ENCODE results near the gene CASZ1.

Gene CASZ1

DNA sequence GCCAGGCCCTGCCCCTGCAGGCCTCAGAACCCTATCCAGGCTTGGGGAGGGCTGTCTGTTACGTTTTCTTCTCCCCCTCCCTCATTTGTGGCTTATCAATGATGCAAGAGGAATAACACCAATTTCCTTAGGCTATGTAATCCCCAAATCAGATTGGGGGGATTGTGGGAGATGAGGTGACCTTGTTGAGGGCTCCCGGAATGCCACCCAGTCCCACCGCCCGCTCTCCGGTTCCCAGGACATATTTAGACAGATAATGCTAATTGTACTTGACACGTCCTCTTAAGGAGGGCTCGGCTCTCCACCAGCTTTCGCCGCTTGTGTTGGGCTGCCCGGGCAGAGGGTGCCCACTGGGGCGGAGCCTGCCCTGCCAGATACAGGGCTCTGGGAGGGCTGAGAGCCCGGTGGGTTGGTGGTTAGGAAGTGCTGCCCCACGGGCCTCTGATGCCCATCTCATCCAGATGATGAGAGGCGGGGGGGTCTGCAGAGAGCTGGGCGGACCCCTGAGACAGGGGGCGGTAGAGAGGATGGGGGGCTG is 90.0 kb downstream of the CASZ1 start:
- Histone ChIP-seq H4K8ac (ENCODE audit: low read length) (no peak overlapping the region), H3K18ac (ENCODE audit: low read depth in 1 of 2, low read length in 2 of 2) (no peak overlapping the region), H3K9ac (ENCODE audit: low read length) (no peak overlapping the region), H3K9me3 (ENCODE audit: control insufficient read depth, low read length) (no peaks in the 10 kb centered on the region), H2BK120ac (ENCODE audit: low read depth, low read length) (no peak overlapping the region), H2AK5ac (ENCODE audit: low read length, severe bottlenecking) (no peak overlapping the region), H3K27ac (ENCODE audit: low read length, poor library complexity, severe bottlenecking) (no peak overlapping the region), H2BK5ac (ENCODE audit: low read depth, low read length, poor library complexity, severe bottlenecking) (no peak overlapping the region), H2BK15ac (ENCODE audit: low read depth, poor library complexity, severe bottlenecking) (no peak overlapping the region), H3K27me3 (ENCODE audit: control insufficient read depth in 1 of 2, insufficient read depth in 1 of 2, low read length in 2 of 2) (peaks cover 88 to 95% of the 10 kb centered on the region in 2 experiments), H3K4ac (ENCODE audit: low read depth in 1 of 2, low read length in 2 of 2) (no peak overlapping the region), H3K79me1 (replicated peaks; ENCODE audit: low read length, poor library complexity, severe bottlenecking) (no peaks in the 10 kb centered on the region), H2AFZ (ENCODE audit: low read depth, low read length) (no peak overlapping the region), H2BK12ac (ENCODE audit: low read length in 2 of 2) (no peak overlapping the region), H3K4me1 (ENCODE audit: control insufficient read depth, insufficient read depth, low read depth, low read length) (peaks cover 15% of the 10 kb centered on the region), H3K23ac (ENCODE audit: low read length in 2 of 2) (no peak overlapping the region), H3K4me3 (ENCODE audit: insufficient read depth in 1 of 2, low read depth in 1 of 2, low read length in 2 of 2) (no peak overlapping the region), H3K4me2 (ENCODE audit: low read length, poor library complexity, severe bottlenecking) (no peak overlapping the region), H4K91ac (ENCODE audit: low read length) (no peak overlapping the region), H3K36me3 (ENCODE audit: control insufficient read depth in 1 of 2, insufficient read depth in 2 of 2, low read depth in 1 of 2, low read length in 2 of 2) (no peaks in the 10 kb centered on the region), H3K14ac (ENCODE audit: low read length in 2 of 2) (no peak overlapping the region)
- no peak for DNase-seq
- WGBS, result 95% methylated on average over 15 of the region's 16 CpGs

- no peak overlapping the region for H3K18ac ChIP-seq (ENCODE audit: low read depth in 1 of 2, low read length in 2 of 2)
- H3K9me3 ChIP-seq (ENCODE audit: control insufficient read depth, low read length), result no peaks in the 10 kb centered on the region
- peaks cover 15% of the 10 kb centered on the region for H3K4me1 ChIP-seq (ENCODE audit: control insufficient read depth, insufficient read depth, low read depth, low read length)
- H3K23ac ChIP-seq (ENCODE audit: low read length in 2 of 2), result no peak overlapping the region
- H4K91ac ChIP-seq (ENCODE audit: low read length), result no peak overlapping the region
- H3K9ac ChIP-seq (ENCODE audit: low read length), result no peak overlapping the region
- H3K4me3 ChIP-seq (ENCODE audit: insufficient read depth in 1 of 2, low read depth in 1 of 2, low read length in 2 of 2), result no peak overlapping the region
- no peak overlapping the region for H3K14ac ChIP-seq (ENCODE audit: low read length in 2 of 2)
- no peak overlapping the region for H2AK5ac ChIP-seq (ENCODE audit: low read length, severe bottlenecking)
- no peak overlapping the region for H2BK12ac ChIP-seq (ENCODE audit: low read length in 2 of 2)
- no peaks in the 10 kb centered on the region for H3K79me1 ChIP-seq (replicated peaks; ENCODE audit: low read length, poor library complexity, severe bottlenecking)
- DNase-seq, result no peak
- no peak overlapping the region for H3K4ac ChIP-seq (ENCODE audit: low read depth in 1 of 2, low read length in 2 of 2)
- no peak overlapping the region for H2BK5ac ChIP-seq (ENCODE audit: low read depth, low read length, poor library complexity, severe bottlenecking)
- no peak overlapping the region for H4K8ac ChIP-seq (ENCODE audit: low read length)
- H2AFZ ChIP-seq (ENCODE audit: low read depth, low read length), result no peak overlapping the region
- no peak overlapping the region for H2BK15ac ChIP-seq (ENCODE audit: low read depth, poor library complexity, severe bottlenecking)
- 85% methylated on average over 13 of the region's 13 CpGs for WGBS
- no peak overlapping the region for H3K27ac ChIP-seq (ENCODE audit: low read length, poor library complexity, severe bottlenecking)
- no peaks in the 10 kb centered on the region for H3K36me3 ChIP-seq (ENCODE audit: control insufficient read depth in 1 of 2, insufficient read depth in 2 of 2, low read depth in 1 of 2, low read length in 2 of 2)
- H3K27me3 ChIP-seq (ENCODE audit: control insufficient read depth in 1 of 2, insufficient read depth in 1 of 2, low read length in 2 of 2), result peaks cover 93 to 95% of the 10 kb centered on the region in 2 experiments
- no peak overlapping the region for H2BK120ac ChIP-seq (ENCODE audit: low read depth, low read length)
- no peak overlapping the region for H3K4me2 ChIP-seq (ENCODE audit: low read length, poor library complexity, severe bottlenecking)
Observed at GRCh38 chr1:10705953-10706352, 90.5 kb downstream of the CASZ1 start.

GRCh38 chr1:10704368-10704882 is 92.0 kb downstream of the CASZ1 start:
- no peak overlapping the region for H3K18ac ChIP-seq (ENCODE audit: low read depth in 1 of 2, low read length in 2 of 2)
- peak overlapping the region; percentile 29 for H2BK120ac ChIP-seq (ENCODE audit: low read depth, low read length)
- peak overlapping the region; percentile 5 for H2AFZ ChIP-seq (ENCODE audit: low read depth, low read length)
- H4K8ac ChIP-seq (ENCODE audit: low read length), result peak overlapping the region; percentile 22
- peaks cover 12% of the 10 kb centered on the region for H3K4me1 ChIP-seq (ENCODE audit: control insufficient read depth, insufficient read depth, low read depth, low read length)
- peak overlapping the region; percentile 61 for H4K91ac ChIP-seq (ENCODE audit: low read length)
- no peak overlapping the region for H3K4ac ChIP-seq (ENCODE audit: low read depth in 1 of 2, low read length in 2 of 2)
- no peaks in the 10 kb centered on the region for H3K9me3 ChIP-seq (ENCODE audit: control insufficient read depth, low read length)
- H3K27ac ChIP-seq (ENCODE audit: low read length, poor library complexity, severe bottlenecking), result no peak overlapping the region
- H3K36me3 ChIP-seq (ENCODE audit: control insufficient read depth in 1 of 2, insufficient read depth in 2 of 2, low read depth in 1 of 2, low read length in 2 of 2), result no peaks in the 10 kb centered on the region
- H2AK5ac ChIP-seq (ENCODE audit: low read length, severe bottlenecking), result no peak overlapping the region
- H3K79me1 ChIP-seq (replicated peaks; ENCODE audit: low read length, poor library complexity, severe bottlenecking), result no peaks in the 10 kb centered on the region
- H3K9ac ChIP-seq (ENCODE audit: low read length), result no peak overlapping the region
- peak overlapping the region; percentile 54 for H3K4me2 ChIP-seq (ENCODE audit: low read length, poor library complexity, severe bottlenecking)
- peak overlapping the region in 1 of 2 experiments; percentile 45 for H2BK12ac ChIP-seq (ENCODE audit: low read length in 2 of 2)
- H3K23ac ChIP-seq (ENCODE audit: low read length in 2 of 2), result no peak overlapping the region
- H3K27me3 ChIP-seq (ENCODE audit: control insufficient read depth in 1 of 2, insufficient read depth in 1 of 2, low read length in 2 of 2), result peaks cover 97 to 99% of the 10 kb centered on the region in 2 experiments
- H2BK5ac ChIP-seq (ENCODE audit: low read depth, low read length, poor library complexity, severe bottlenecking), result no peak overlapping the region
- WGBS, result 3% methylated on average over 42 of the region's 44 CpGs
- no peak overlapping the region for H3K4me3 ChIP-seq (ENCODE audit: insufficient read depth in 1 of 2, low read depth in 1 of 2, low read length in 2 of 2)
- DNase-seq, result peak; percentile 24
- H2BK15ac ChIP-seq (ENCODE audit: low read depth, poor library complexity, severe bottlenecking), result peak overlapping the region; percentile 56
- H3K14ac ChIP-seq (ENCODE audit: low read length in 2 of 2), result no peak overlapping the region

GRCh38 chr1:10703702-10704101 is 92.7 kb downstream of the CASZ1 start:
- H3K79me1 ChIP-seq (replicated peaks; ENCODE audit: low read length, poor library complexity, severe bottlenecking), result no peaks in the 10 kb centered on the region
- H2BK12ac ChIP-seq (ENCODE audit: low read length in 2 of 2), result peak overlapping the region in 1 of 2 experiments; percentile 29
- H2BK15ac ChIP-seq (ENCODE audit: low read depth, poor library complexity, severe bottlenecking), result no peak overlapping the region
- no peak for DNase-seq
- H2AFZ ChIP-seq (ENCODE audit: low read depth, low read length), result no peak overlapping the region
- H3K4me2 ChIP-seq (ENCODE audit: low read length, poor library complexity, severe bottlenecking), result no peak overlapping the region
- no peaks in the 10 kb centered on the region for H3K9me3 ChIP-seq (ENCODE audit: control insufficient read depth, low read length)
- H2BK5ac ChIP-seq (ENCODE audit: low read depth, low read length, poor library complexity, severe bottlenecking), result no peak overlapping the region
- no peak overlapping the region for H3K27ac ChIP-seq (ENCODE audit: low read length, poor library complexity, severe bottlenecking)
- no peak overlapping the region for H2BK120ac ChIP-seq (ENCODE audit: low read depth, low read length)
- no peak overlapping the region for H2AK5ac ChIP-seq (ENCODE audit: low read length, severe bottlenecking)
- no peak overlapping the region for H3K18ac ChIP-seq (ENCODE audit: low read depth in 1 of 2, low read length in 2 of 2)
- H3K27me3 ChIP-seq (ENCODE audit: control insufficient read depth in 1 of 2, insufficient read depth in 1 of 2, low read length in 2 of 2), result peaks cover 99% of the 10 kb centered on the region in 2 experiments
- no peak overlapping the region for H3K23ac ChIP-seq (ENCODE audit: low read length in 2 of 2)
- no peak overlapping the region for H3K4ac ChIP-seq (ENCODE audit: low read depth in 1 of 2, low read length in 2 of 2)
- no peak overlapping the region for H4K91ac ChIP-seq (ENCODE audit: low read length)
- no peak overlapping the region for H4K8ac ChIP-seq (ENCODE audit: low read length)
- peaks cover 12% of the 10 kb centered on the region for H3K4me1 ChIP-seq (ENCODE audit: control insufficient read depth, insufficient read depth, low read depth, low read length)
- H3K9ac ChIP-seq (ENCODE audit: low read length), result no peak overlapping the region
- H3K36me3 ChIP-seq (ENCODE audit: control insufficient read depth in 1 of 2, insufficient read depth in 2 of 2, low read depth in 1 of 2, low read length in 2 of 2), result no peaks in the 10 kb centered on the region
- H3K14ac ChIP-seq (ENCODE audit: low read length in 2 of 2), result no peak overlapping the region
- no peak overlapping the region for H3K4me3 ChIP-seq (ENCODE audit: insufficient read depth in 1 of 2, low read depth in 1 of 2, low read length in 2 of 2)
- 93% methylated on average over 8 of the region's 8 CpGs for WGBS

All from mesenchymal stem cell (in vitro differentiated cells and primary cell).